NCI-H1048 (cell line): Measurements from ENCODE around the gene TDO2.
"Not testable (repeated sequence)": the region's sequence is repeated elsewhere in the genome, so short reads cannot be mapped to it uniquely, and the experiment has no call there.

Source experiments
- DNase-seq: peaks from one replicate; lab custom pipeline; 2025; lab: John Stamatoyannopoulos, UW

The TDO2 gene

DNA sequence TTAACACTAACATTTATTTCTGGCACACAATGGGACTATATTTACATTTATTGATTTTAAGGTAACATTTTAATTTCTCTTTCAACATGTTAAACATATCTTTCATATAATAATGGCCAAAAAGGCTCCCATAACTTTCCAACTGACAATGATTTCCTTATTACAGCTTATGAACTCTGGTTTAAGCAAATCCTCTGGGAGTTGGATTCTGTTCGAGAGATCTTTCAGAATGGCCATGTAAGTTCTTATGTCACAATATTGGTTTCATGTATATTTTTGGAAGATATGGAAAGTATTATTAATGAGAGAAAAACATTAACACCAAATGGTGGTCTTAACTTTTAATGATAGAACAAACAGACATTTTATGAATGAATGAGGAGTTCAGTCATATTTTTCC lies 4.1 kb downstream of the TDO2 start:
- DNase-seq, result no peak

- no peak for DNase-seq
Measured at GRCh38 chr4:155908187-155909139, 5.0 kb downstream of the TDO2 start.

DNA sequence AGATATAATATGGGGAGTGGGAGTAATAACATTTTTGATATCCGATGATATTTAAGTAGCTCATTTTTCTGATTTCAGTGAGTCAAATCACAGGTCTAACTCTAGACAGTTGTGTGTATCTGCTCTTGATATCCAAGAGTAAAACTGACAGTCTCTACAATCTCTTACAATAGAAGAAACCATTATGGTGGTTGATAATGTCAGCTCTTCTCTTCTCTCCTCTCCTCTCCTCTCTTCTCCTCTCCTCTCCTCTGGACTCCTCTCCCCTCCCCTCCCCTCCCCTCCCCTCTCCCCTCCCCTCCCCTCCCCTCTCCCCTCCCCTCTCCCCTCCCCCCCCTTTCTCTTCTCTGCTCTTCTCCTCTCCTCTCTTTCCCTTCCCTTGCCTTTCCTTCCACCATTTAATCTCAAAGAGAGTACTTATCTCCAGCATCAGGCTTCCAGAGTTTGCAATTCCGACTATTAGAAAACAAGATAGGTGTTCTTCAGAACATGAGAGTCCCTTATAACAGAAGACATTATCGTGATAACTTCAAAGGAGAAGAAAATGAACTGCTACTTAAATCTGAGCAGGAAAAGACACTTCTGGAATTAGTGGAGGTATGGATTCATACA lies 6.2 kb downstream of the TDO2 start:
- no peak for DNase-seq

DNA sequence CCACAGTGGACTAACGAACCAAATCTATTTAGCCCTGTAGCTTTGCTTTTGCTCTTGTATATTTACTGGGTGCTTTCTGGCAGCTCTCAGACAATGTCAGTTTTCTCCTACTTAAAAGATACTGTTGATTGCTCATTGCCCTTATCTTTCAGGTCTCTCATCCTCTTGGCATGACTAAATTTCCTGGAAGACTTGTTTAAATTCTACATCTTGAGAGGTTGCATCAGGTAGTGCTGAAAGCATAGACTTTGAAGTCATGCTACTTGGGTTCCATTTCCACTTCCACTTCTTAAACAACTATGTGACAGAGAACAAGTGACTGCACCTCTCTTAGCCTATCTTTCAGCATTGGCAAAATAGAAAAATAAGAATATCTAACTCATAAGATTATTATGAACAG lies 8.4 kb downstream of the TDO2 start:
- DNase-seq, result no peak

- DNase-seq, result no peak
Measured at GRCh38 chr4:155914782-155915181, 11.3 kb downstream of the TDO2 start.

GRCh38 chr4:155921597-155921996 lies 18.1 kb downstream of the TDO2 start:
- no peak for DNase-seq

DNA sequence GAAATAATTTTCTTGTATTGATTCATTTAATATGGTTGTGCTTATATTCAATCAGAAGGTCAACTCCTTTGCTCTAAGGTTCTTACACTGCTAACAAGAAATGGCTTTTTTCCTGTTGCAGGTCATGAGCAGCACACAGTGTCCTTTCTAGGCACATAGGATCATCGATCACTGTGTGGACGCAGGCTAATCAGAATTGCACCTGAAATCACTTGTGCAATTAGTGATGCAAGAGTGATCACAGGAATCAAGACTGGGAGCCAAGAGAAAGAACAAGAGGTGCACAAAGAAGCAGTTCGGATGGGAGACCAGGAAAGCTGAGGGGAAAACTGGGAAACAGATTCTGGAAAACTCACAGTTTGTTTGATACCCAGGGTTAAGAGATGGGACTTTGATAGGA lies 21.1 kb downstream of the TDO2 start:
- no peak for DNase-seq

- DNase-seq, result no peak
Measured at GRCh38 chr4:155929833-155930232, 26.3 kb downstream of the TDO2 start.

GRCh38 chr4:155930330-155930729 lies 26.8 kb downstream of the TDO2 start:
- no peak for DNase-seq

- DNase-seq, result no peak
Measured at GRCh38 chr4:155931634-155932033, 28.1 kb downstream of the TDO2 start.

DNA sequence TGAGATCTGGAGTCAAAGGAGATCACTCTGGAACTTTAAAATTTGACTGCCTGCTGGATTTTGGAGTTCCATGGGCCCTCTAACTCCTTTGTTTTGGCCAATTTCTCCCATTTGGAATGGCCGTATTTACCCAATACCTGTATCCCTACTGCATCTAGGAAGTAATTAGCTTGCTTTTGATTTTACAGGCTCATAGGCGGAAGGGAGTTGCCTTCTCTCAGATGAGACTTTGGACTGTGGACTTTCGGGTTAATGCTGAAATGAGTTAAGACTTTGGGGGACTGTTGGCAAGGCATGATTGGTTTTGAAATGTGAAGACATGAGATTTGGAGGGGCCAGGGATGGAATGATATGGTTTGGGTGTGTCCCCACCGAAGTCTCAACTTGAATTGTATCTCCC lies 31.1 kb downstream of the TDO2 start:
- not testable (repeated sequence) for DNase-seq

DNA sequence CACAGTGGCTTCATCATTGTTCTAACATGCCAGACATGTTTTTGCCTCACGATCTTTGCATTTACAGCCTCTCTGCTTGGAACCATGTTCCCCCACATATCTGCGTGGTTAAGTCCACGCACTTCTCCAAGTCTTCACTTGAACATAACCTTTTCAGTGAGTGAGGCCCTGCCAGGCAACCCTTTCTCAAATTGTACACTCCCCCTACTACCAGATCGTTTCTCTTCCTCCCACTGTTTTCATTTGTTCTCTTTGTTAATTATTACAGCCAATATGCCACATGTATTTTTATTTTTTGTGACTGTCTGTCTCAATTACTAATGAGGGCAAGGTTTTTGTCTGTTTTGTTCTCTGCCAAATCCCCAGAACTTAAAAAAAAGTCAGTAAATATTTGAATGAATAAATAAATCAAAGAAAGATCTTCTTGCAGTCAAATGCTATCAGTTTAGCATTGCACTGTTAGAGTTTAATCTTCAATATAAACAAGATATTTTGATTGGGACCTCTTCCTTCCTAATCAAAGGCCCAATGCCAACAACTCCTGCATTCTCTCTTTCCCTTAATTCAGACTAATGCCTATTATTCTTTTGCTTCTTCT lies 32.0 kb downstream of the TDO2 start:
- no peak for DNase-seq

DNA sequence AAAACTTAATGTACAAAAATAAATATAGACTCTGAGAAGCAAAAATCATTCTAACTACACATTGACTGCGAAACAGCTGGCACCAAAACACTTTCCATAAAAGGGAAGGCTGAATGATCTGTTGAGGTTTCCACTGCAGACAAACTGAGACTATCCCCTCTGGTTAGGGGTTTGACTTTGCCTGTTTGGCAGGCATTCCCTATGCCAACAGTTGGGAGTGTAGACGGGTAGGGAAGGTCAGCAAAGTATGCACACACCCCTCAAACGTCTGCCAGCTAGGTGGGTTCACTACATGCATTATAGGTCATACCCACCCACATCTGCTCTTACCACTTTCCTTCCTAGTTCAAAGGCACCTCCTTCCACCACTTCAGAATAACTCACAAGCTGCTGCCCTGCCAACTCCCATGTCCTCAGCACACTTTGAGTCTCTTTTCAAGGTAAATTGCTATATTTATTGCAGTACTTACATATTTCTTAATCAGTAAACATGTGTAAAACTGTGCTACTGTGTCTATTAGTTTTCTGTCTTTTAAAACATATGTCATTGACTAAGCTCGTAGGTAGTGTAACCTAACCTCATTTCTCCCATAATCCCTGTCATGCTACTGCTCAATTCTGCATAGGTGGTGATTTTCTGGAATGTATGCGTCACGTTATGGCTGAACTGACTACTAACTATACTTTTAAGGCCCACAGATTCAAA lies 37.7 kb downstream of the TDO2 start:
- no peak for DNase-seq

GRCh38 chr4:155941820-155942219 lies 38.3 kb downstream of the TDO2 start:
- DNase-seq, result no peak

DNA sequence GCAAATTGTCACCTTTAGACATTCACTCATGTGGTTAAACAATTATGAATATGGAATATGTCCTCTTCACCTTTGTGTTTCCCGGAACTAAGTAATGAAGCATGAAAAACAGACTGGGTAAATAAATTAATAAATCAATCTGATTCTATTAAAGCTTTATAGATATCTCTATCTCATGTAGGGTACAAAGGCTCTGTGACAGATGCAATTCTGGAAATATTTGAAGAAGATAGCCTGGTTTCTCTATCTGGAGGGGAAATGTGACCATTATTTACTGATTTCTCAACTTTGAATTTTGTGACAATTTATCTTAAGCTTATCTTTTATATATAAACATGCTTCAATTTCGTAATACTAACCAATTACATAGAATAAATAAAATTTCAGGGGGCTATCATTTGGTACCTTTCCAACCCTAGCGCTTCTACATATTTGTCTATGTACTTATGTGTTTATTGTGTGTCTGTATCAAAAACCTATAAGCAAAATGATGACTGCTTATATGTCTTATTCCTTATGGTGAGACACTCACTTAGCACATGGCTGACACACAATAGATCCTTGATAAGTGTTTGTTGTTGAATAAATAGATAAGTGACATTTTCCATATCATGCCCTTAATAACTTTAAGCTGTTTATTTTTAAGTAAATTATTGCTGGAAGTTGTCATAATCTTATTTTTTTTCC lies 40.3 kb downstream of the TDO2 start:
- DNase-seq, result no peak

- no peak for DNase-seq
Measured at GRCh38 chr4:155944516-155944915, 41.0 kb downstream of the TDO2 start.

GRCh38 chr4:155946486-155946885 lies 43.0 kb downstream of the TDO2 start:
- DNase-seq, result no peak

GRCh38 chr4:155948541-155948940 lies 45.0 kb downstream of the TDO2 start:
- no peak for DNase-seq

GRCh38 chr4:155950461-155950860 lies 47.0 kb downstream of the TDO2 start:
- DNase-seq, result no peak

DNA sequence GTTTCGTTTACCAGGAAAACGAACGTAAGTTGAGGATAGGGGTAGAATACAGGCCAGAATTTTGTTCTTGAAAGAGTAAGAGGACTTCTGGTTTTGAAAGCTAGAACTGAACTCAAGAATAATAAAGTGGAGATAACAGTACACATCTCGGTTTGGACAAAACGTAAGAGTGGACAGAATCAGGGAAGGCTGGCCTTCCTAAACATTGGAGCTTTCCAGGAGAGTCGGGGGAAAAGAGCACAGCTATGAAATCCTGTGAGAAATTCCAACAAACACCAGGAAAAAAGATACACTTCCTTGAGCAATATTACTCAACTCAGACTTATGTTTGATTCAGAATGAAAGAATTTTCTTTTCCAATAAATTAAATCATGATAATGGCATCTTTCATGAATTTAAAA lies 49.0 kb downstream of the TDO2 start:
- DNase-seq, result no peak

DNA sequence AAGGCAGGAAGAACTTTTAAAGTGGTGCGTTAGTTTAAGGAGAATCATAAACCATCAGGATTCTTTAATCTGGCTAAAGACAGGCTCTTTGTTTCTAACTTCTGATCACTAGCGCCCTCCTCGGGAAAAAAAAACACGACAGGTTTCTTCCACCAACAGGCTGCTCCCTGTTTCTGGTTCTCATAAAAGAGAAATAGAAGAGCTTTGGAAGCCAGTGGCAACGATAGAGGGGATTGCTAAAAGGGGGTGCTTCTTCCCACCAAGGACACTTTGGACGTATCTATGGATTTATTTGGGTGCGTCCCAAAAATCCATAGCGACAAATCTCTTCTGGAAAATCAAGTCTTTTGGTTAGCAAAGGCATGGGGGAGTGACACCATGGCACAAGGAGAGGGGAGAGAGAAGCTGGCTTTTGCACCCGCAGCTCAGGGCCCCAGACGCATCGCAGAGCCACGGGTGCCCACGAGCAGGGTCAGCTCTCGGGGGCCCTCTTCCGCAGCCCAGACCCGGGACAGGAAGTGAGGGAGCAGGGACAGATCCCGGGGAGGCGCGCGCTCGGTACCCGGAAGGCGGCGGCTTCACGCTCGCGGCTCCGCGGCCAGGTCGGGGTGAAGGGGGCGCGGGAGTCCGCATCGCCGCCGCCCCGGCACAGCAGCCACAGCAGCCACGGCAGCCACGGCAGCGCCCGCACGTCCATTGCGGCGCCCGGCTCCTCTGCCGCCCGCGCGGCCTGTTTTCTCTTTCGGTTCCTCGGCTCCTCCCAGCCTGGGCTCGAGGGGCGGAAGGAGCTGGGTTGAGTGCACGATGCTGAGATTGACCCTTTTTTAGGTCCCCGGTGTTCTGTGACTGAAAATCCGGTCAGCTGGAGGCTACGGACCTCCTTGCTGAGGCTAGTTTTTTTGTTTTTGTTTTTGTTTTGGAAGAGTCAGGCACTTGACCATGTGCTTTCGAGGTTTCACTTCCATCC lies 49.9 kb downstream of the TDO2 start, which contains the start of gene CTSO:
TSS of gene CTSO (minus strand) at position 716 of the 967 bp plus-strand sequence. CDS start at position 697, 19 bp downstream.
- DNase-seq, result peak; percentile 15
